Astrocyte (in vitro differentiated cells and primary cell): ENCODE measurements around the gene PTPRF.

Experiments used
- CTCF ChIP-seq: IDR thresholded peaks from 2 replicates; pipeline ENCODE4 v1.5.1; 2011; ENCODE audit warnings: low read depth, mild to moderate bottlenecking, inconsistent platforms, low read length, moderate library complexity; ENCODE audit not compliant: insufficient read depth
- EZH2 ChIP-seq: IDR thresholded peaks from 2 replicates; pipeline ENCODE4 v1.6.1; 2012; ENCODE audit warnings: mild to moderate bottlenecking, low read length, inconsistent platforms; ENCODE audit not compliant: insufficient read depth

GRCh38 chr1:43596579-43596978 is 65.9 kb downstream of the PTPRF start:
- TF ChIP-seq CTCF, result no peak
- no peak for TF ChIP-seq EZH2
